OCI-LY1 (cell line): Measurements from ENCODE around the gene MCHR2.

ENCODE experiments used
- H2AFZ ChIP-seq: fragments of 200-600 bp; sonication (generic), shearing (Covaris generic); 2 replicates; pipeline ENCODE4 v1.6.0; 2014; ENCODE audit warnings: antibody characterized with exemption, mild to moderate bottlenecking, low read length
- H3F3A ChIP-seq: fragments of 200-600 bp; sonication (generic), shearing (Covaris generic); 2 replicates; pipeline ENCODE4 v1.6.0; 2014; ENCODE audit warnings: mild to moderate bottlenecking, antibody characterized with exemption, low read length, moderate library complexity; ENCODE audit not compliant: insufficient read depth
- H3K27ac ChIP-seq: fragments of 200-600 bp; sonication (generic); 2 replicates; pipeline ENCODE4 v1.5.1; 2014; ENCODE audit warnings: low read length, mixed run types, mild to moderate bottlenecking, low read depth; ENCODE audit not compliant: poor library complexity, severe bottlenecking
- H3K27me3 ChIP-seq: fragments of 200-600 bp; sonication (generic); 2 replicates; pipeline ENCODE4 v1.6.0; 2014; ENCODE audit warnings: antibody characterized with exemption, mild to moderate bottlenecking, low read length, moderate library complexity; ENCODE audit not compliant: insufficient read depth
- H3K36me3 ChIP-seq: fragments of 200-600 bp; sonication (generic); 2 replicates; pipeline ENCODE4 v1.6.1; 2014; ENCODE audit warnings: mild to moderate bottlenecking, antibody characterized with exemption, low read length, moderate library complexity, mixed read lengths; ENCODE audit not compliant: insufficient read depth
- H3K4me1 ChIP-seq: fragments of 200-600 bp; sonication (generic); 2 replicates; pipeline ENCODE4 v1.5.1; 2014; ENCODE audit warnings: mild to moderate bottlenecking, low read length, moderate library complexity; ENCODE audit not compliant: insufficient read depth, severe bottlenecking
- H3K4me2 ChIP-seq: fragments of 200-600 bp; sonication (generic), shearing (Covaris generic); 2 replicates; pipeline ENCODE4 v1.6.1; 2014; ENCODE audit warnings: low read length
- H3K4me3 ChIP-seq: fragments of 200-600 bp; sonication (generic); 2 replicates; pipeline ENCODE4 v1.5.1; 2014; ENCODE audit warnings: low read length, low read depth, mild to moderate bottlenecking, mixed read lengths; ENCODE audit not compliant: poor library complexity, severe bottlenecking
- H3K79me2 ChIP-seq: fragments of 200-600 bp; shearing (Covaris generic); 2 replicates; pipeline ENCODE4 v1.6.1; 2016; ENCODE audit warnings: mixed run types, low read length, mixed read lengths; ENCODE audit not compliant: insufficient read depth
- H3K9ac ChIP-seq: fragments of 200-600 bp; sonication (generic), shearing (Covaris generic); 2 replicates; pipeline ENCODE4 v1.6.1; 2014; ENCODE audit warnings: mild to moderate bottlenecking, low read length, mixed read lengths
- H3K9me2 ChIP-seq: fragments of 200-600 bp; sonication (generic), shearing (Covaris generic); 2 replicates; pipeline ENCODE4 v1.6.1; 2014; ENCODE audit warnings: low read depth, mild to moderate bottlenecking, low read length, mixed read lengths
- H3K9me3 ChIP-seq: fragments of 200-600 bp; shearing (Covaris generic); 2 replicates; pipeline ENCODE4 v1.6.1; 2014; ENCODE audit warnings: low read length, mixed read lengths
- H4K20me1 ChIP-seq: fragments of 200-600 bp; sonication (generic), shearing (Covaris generic); 2 replicates; pipeline ENCODE4 v1.6.0; 2016; ENCODE audit warnings: mild to moderate bottlenecking, low read length; ENCODE audit not compliant: insufficient read depth
- CTCF ChIP-seq: fragments of 200-600 bp; sonication (generic), shearing (Covaris generic); IDR thresholded peaks from 2 replicates; pipeline ENCODE4 v1.5.1; 2017; ENCODE audit warnings: mild to moderate bottlenecking, antibody characterized with exemption, low read length, moderate library complexity, mixed read lengths
- EZH2 ChIP-seq: fragments of 200-600 bp; sonication (generic), shearing (Covaris generic); IDR thresholded peaks from 2 replicates; pipeline ENCODE4 v1.8.0; 2017; ENCODE audit warnings: borderline replicate concordance, mixed run types, mild to moderate bottlenecking, antibody characterized with exemption, low read length, moderate library complexity, mixed read lengths

The MCHR2 gene

GRCh38 chr6:99887066-99887465 is 107.0 kb downstream of the MCHR2 start:
- Histone ChIP-seq H3K9me2 (no peaks in the 10 kb centered on the region), H3K9me3 (no peaks in the 10 kb centered on the region), H3F3A (no peaks in the 10 kb centered on the region), H4K20me1 (no peaks in the 10 kb centered on the region), H3K27me3 (no peaks in the 10 kb centered on the region), H3K4me1 (no peaks in the 10 kb centered on the region), H3K9ac (no peak overlapping the region), H3K79me2 (no peaks in the 10 kb centered on the region), H3K4me3 (no peak overlapping the region), H3K36me3 (no peaks in the 10 kb centered on the region), H3K4me2 (no peak overlapping the region), H3K27ac (no peak overlapping the region), H2AFZ (no peak overlapping the region)
- TF ChIP-seq EZH2 = no peak
- no peak for TF ChIP-seq CTCF

GRCh38 chr6:99885051-99885450 is 109.0 kb downstream of the MCHR2 start:
- H3K4me1 ChIP-seq = no peaks in the 10 kb centered on the region
- H3K27me3 ChIP-seq = no peaks in the 10 kb centered on the region
- no peak for TF ChIP-seq CTCF
- TF ChIP-seq EZH2 = no peak
- no peaks in the 10 kb centered on the region for H4K20me1 ChIP-seq
- H3K27ac ChIP-seq = no peak overlapping the region
- H2AFZ ChIP-seq = no peak overlapping the region
- H3K9me2 ChIP-seq = no peaks in the 10 kb centered on the region
- no peak overlapping the region for H3K4me2 ChIP-seq
- H3K4me3 ChIP-seq = no peak overlapping the region
- H3K36me3 ChIP-seq = no peaks in the 10 kb centered on the region
- H3F3A ChIP-seq = no peaks in the 10 kb centered on the region
- H3K79me2 ChIP-seq = no peaks in the 10 kb centered on the region
- H3K9ac ChIP-seq = no peak overlapping the region
- H3K9me3 ChIP-seq = no peaks in the 10 kb centered on the region

- no peaks in the 10 kb centered on the region for H4K20me1 ChIP-seq
- H3K27me3 ChIP-seq = no peaks in the 10 kb centered on the region
- no peak overlapping the region for H2AFZ ChIP-seq
- H3K4me1 ChIP-seq = no peaks in the 10 kb centered on the region
- H3K36me3 ChIP-seq = no peaks in the 10 kb centered on the region
- no peak for TF ChIP-seq EZH2
- no peak for TF ChIP-seq CTCF
- no peak overlapping the region for H3K9ac ChIP-seq
- H3K4me3 ChIP-seq = no peak overlapping the region
- no peaks in the 10 kb centered on the region for H3F3A ChIP-seq
- no peaks in the 10 kb centered on the region for H3K9me3 ChIP-seq
- no peak overlapping the region for H3K27ac ChIP-seq
- H3K9me2 ChIP-seq = no peaks in the 10 kb centered on the region
- H3K79me2 ChIP-seq = no peaks in the 10 kb centered on the region
- no peak overlapping the region for H3K4me2 ChIP-seq
These were observed 111.8 kb downstream of the MCHR2 start for GRCh38 chr6:99882128-99882702.
